Activated CD8-positive, alpha-beta T cell treated with anti-CD3 and anti-CD28 coated beads for 36 hours (primary cell): ENCODE measurements around the gene PIBF1. TPM values are rescaled to one million over a fixed set of nuclear protein-coding genes. Genes with fewer than 3 reads are reported as not detected.

Source experiments
- ATAC-seq: fragments of 200-7000 bp; cut with Tn5 transposase; one replicate; pipeline ENCODE4 v1.10.0; 2021; ENCODE audit warnings: mild to moderate bottlenecking, moderate library complexity
- CTCF ChIA-PET: fragments of 350-600 bp; sonication (Branson Sonifier 250); formaldehyde crosslinking; loops from one replicate; lab custom pipeline; 2021; ENCODE audit warnings: antibody characterized with exemption; lab: Charles Lee
- POLR2A ChIA-PET: fragments of 350-600 bp; sonication (Branson Sonifier 250); formaldehyde crosslinking; loops from one replicate; lab custom pipeline; 2021; ENCODE audit warnings: antibody characterized with exemption; lab: Charles Lee
- DNase-seq: peaks from one replicate; pipeline ENCODE4 v3.0.0-alpha.2; 2020
- H3K27ac Mint-ChIP-seq: one replicate; pipeline ENCODE4 v1.8.0; 2021; ENCODE audit warnings: mild to moderate bottlenecking, mixed read lengths
- H3K27me3 Mint-ChIP-seq: one replicate; pipeline ENCODE4 v1.8.0; 2021; ENCODE audit warnings: mixed read lengths
- H3K36me3 Mint-ChIP-seq: one replicate; pipeline ENCODE4 v1.8.0; 2021; ENCODE audit warnings: low read depth, mixed read lengths
- H3K4me1 Mint-ChIP-seq: one replicate; pipeline ENCODE4 v1.8.0; 2021; ENCODE audit warnings: low read depth, mixed read lengths
- H3K4me3 Mint-ChIP-seq: one replicate; pipeline ENCODE4 v1.8.0; 2021; ENCODE audit warnings: mild to moderate bottlenecking, moderate library complexity, mixed read lengths
- H3K9me3 Mint-ChIP-seq: one replicate; pipeline ENCODE4 v1.8.0; 2021; ENCODE audit warnings: mixed read lengths
- intact Hi-C: fragments of 100-400 bp; cut with micrococcal nuclease; formaldehyde crosslinking; loops from one replicate; pipeline ENCODE4 v1.10.0; 2022
- total RNA-seq, 2 experiments: library from RNA; stranded (reverse); gene quantifications; one replicate each; pipeline ENCODE4 v1.2.3, GENCODE V29; 2021
- TF ChIP-seq, protein P1 (sequence below): fragments of 200-600 bp; IDR thresholded peaks from one replicate; pipeline ENCODE4 v1.8.0; 2022; ENCODE audit warnings: antibody characterized with exemption, mild to moderate bottlenecking

Gene PIBF1
- total RNA-seq, 2 experiments from 2014 or later, result 26.2 to 29.7 TPM

GRCh38 chr13:73062468-73062867 lies 280.5 kb downstream of the PIBF1 start:
- H3K36me3 Mint-ChIP-seq, result no peaks in the 10 kb centered on the region
- intact Hi-C loops, result no loop called here
- no peak for DNase-seq
- TF ChIP-seq, protein P1, sequence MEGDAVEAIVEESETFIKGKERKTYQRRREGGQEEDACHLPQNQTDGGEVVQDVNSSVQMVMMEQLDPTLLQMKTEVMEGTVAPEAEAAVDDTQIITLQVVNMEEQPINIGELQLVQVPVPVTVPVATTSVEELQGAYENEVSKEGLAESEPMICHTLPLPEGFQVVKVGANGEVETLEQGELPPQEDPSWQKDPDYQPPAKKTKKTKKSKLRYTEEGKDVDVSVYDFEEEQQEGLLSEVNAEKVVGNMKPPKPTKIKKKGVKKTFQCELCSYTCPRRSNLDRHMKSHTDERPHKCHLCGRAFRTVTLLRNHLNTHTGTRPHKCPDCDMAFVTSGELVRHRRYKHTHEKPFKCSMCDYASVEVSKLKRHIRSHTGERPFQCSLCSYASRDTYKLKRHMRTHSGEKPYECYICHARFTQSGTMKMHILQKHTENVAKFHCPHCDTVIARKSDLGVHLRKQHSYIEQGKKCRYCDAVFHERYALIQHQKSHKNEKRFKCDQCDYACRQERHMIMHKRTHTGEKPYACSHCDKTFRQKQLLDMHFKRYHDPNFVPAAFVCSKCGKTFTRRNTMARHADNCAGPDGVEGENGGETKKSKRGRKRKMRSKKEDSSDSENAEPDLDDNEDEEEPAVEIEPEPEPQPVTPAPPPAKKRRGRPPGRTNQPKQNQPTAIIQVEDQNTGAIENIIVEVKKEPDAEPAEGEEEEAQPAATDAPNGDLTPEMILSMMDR, result no peak
- no peaks in the 10 kb centered on the region for H3K9me3 Mint-ChIP-seq
- CTCF ChIA-PET, result no interaction called here
- H3K27me3 Mint-ChIP-seq, result peaks cover 24% of the 10 kb centered on the region
- no peak overlapping the region for H3K27ac Mint-ChIP-seq
- POLR2A ChIA-PET, result no interaction called here
- H3K4me1 Mint-ChIP-seq, result peaks cover 15% of the 10 kb centered on the region
- ATAC-seq, result no peak
- no peak overlapping the region for H3K4me3 Mint-ChIP-seq

DNA sequence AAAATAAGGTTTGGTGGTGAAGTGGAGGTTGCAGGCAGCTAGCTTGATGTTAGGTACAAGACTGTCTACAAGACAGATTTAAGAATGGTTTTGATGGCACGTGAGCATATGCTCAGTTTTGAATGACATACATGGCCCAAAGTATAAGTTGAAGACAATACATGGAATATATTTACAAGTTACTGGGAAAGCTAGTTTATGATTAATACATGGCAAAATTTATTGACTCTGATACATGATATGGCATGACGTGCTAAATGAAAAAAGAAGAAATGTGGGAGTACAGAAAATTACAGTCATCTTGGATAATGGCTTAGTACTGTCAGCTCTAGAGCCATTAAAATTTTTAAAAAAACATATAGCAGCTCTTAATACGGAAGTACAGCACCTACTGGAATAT lies 281.2 kb downstream of the PIBF1 start:
- Mint-ChIP-seq H3K27ac (no peak overlapping the region), H3K4me3 (no peak overlapping the region), H3K9me3 (no peaks in the 10 kb centered on the region), H3K27me3 (peaks cover 17% of the 10 kb centered on the region), H3K36me3 (no peaks in the 10 kb centered on the region), H3K4me1 (peaks cover 12% of the 10 kb centered on the region)
- intact Hi-C loops, result no loop called here
- TF ChIP-seq, protein P1, result no peak
- no peak for ATAC-seq
- DNase-seq, result no peak
- ChIA-PET POLR2A (no interaction called here), CTCF (no interaction called here)

- intact Hi-C loops, result no loop called here
- Mint-ChIP-seq H3K36me3 (no peaks in the 10 kb centered on the region), H3K9me3 (no peaks in the 10 kb centered on the region), H3K4me3 (no peak overlapping the region), H3K27ac (no peak overlapping the region), H3K27me3 (peaks cover 11% of the 10 kb centered on the region), H3K4me1 (peaks cover 7% of the 10 kb centered on the region)
- TF ChIP-seq, protein P1, result no peak
- DNase-seq, result no peak
- ATAC-seq, result no peak
- ChIA-PET POLR2A (no interaction called here), CTCF (no interaction called here)
Observed at GRCh38 chr13:73065036-73065435, 283.1 kb downstream of the PIBF1 start.

GRCh38 chr13:73065665-73066340 lies 283.9 kb downstream of the PIBF1 start:
- intact Hi-C loops, result no loop called here
- CTCF ChIA-PET, result no interaction called here
- DNase-seq (no peak), ATAC-seq (no peak)
- TF ChIP-seq, protein P1, result no peak
- Mint-ChIP-seq H3K36me3 (no peaks in the 10 kb centered on the region), H3K4me1 (no peaks in the 10 kb centered on the region), H3K4me3 (no peak overlapping the region), H3K27ac (no peak overlapping the region), H3K27me3 (peaks cover 4% of the 10 kb centered on the region), H3K9me3 (no peaks in the 10 kb centered on the region)
- POLR2A ChIA-PET, result no interaction called here

Other genes with a start within 250 kb of the PIBF1 start
- 10 to 100 TPM; 31.1 to 34.5 TPM for gene MZT1, start 54.5 kb upstream of the PIBF1 start, total RNA-seq
- gene BORA, start 54.2 kb upstream of the PIBF1 start, total RNA-seq, result 10 to 100 TPM; 16.8 to 17.5 TPM
- 10 to 100 TPM; 51.6 to 52.0 TPM for gene DIS3, start 233 bp upstream of the PIBF1 start, total RNA-seq